Vagina (tissue), 2 donors: ENCODE data around the gene PRC1. TPM values are rescaled to one million over a fixed set of nuclear protein-coding genes. Genes with fewer than 3 reads are reported as not detected.

Source experiments
- DNase-seq, 2 donors: peaks; one replicate each; pipeline ENCODE4 v3.0.0-alpha.2; 2017; ENCODE audit errors: extremely low spot score in 2 of 2
- H3K27ac ChIP-seq: fragments of 200-600 bp; sonication (generic); one replicate; pipeline ENCODE4 v1.5.1; 2019
- H3K27me3 ChIP-seq: fragments of 200-600 bp; sonication (generic); one replicate; pipeline ENCODE4 v1.5.1; 2019
- H3K36me3 ChIP-seq, 2 donors: fragments of 200-600 bp; sonication (generic); one replicate each; pipeline ENCODE4 v1.5.1; 2017 to 2019
- H3K4me1 ChIP-seq: fragments of 200-600 bp; sonication (generic); one replicate; pipeline ENCODE4 v1.5.1; 2019
- H3K4me3 ChIP-seq, 2 donors: fragments of 200-600 bp; sonication (generic); 1 replicate in 1 of 2; 2 replicates in 1 of 2; pipeline ENCODE4 v1.5.1; 2016 to 2019
- H3K9me3 ChIP-seq: fragments of 200-600 bp; sonication (generic); one replicate; pipeline ENCODE4 v1.5.1; 2019
- CTCF ChIP-seq, 3 experiments: fragments of 450-650 bp in 2 of 3; fragments of 200-600 bp in 1 of 3; sonication (generic) in 1 of 3; IDR thresholded peaks; one replicate each; pipeline ENCODE4 v1.5.1; 2017 to 2019; ENCODE audit warnings: antibody characterized with exemption in 3 of 3, mild to moderate bottlenecking in 2 of 3, moderate library complexity in 2 of 3
- POLR2A ChIP-seq, 2 donors: fragments of 450-650 bp; IDR thresholded peaks; one replicate each; pipeline ENCODE4 v1.6.1; 2017; ENCODE audit warnings: antibody characterized with exemption in 2 of 2, mild to moderate bottlenecking in 2 of 2, moderate library complexity in 2 of 2
- POLR2AphosphoS5 ChIP-seq, 2 donors: sonication (generic); formaldehyde crosslinking; IDR thresholded peaks; one replicate each; pipeline ENCODE4 v1.9.0; 2017; ENCODE audit warnings: antibody characterized with exemption in 2 of 2, mild to moderate bottlenecking in 2 of 2, low read depth in 1 of 2; ENCODE audit not compliant: insufficient read depth in 1 of 2
- intact Hi-C: fragments of 100-400 bp; cut with DNase I; formaldehyde crosslinking; loops from one replicate; pipeline ENCODE4 v1.15.1; 2023
- total RNA-seq: library from RNA; depleted of rRNA; stranded (reverse); fragments of >200 nt; gene quantifications from one replicate; pipeline ENCODE4 v1.2.3, GENCODE V29; 2016

The PRC1 gene
- total RNA-seq, 1 donor from 2014 or later, result 29.7 TPM

GRCh38 chr15:90960298-90961091 is 33.8 kb downstream of the PRC1 start:
- Histone ChIP-seq H3K4me3 (no peak overlapping the region), H3K36me3 (peaks cover 0 to 19% of the 10 kb centered on the region in 2 donors), H3K27me3 (no peaks in the 10 kb centered on the region), H3K9me3 (no peaks in the 10 kb centered on the region), H3K27ac (no peak overlapping the region), H3K4me1 (peaks cover 23% of the 10 kb centered on the region)
- TF ChIP-seq POLR2A (IDR thresholded peaks at IDR 0.05) (no peak), POLR2AphosphoS5 (IDR thresholded peaks at IDR 0.05; ENCODE audit: insufficient read depth in 1 of 2, low read depth in 1 of 2) (no peak), CTCF (IDR thresholded peaks at IDR 0.05) (no peak)
- intact Hi-C loops, result no loop called here
- no peak for DNase-seq

GRCh38 chr15:90959894-90960293 is 34.4 kb downstream of the PRC1 start:
- Histone ChIP-seq H3K36me3 (peaks cover 0 to 19% of the 10 kb centered on the region in 2 donors), H3K27me3 (no peaks in the 10 kb centered on the region), H3K27ac (no peak overlapping the region), H3K4me3 (no peak overlapping the region), H3K4me1 (peaks cover 27% of the 10 kb centered on the region), H3K9me3 (no peaks in the 10 kb centered on the region)
- TF ChIP-seq POLR2AphosphoS5 (IDR thresholded peaks at IDR 0.05; ENCODE audit: insufficient read depth in 1 of 2, low read depth in 1 of 2) (no peak), CTCF (IDR thresholded peaks at IDR 0.05) (no peak)
- intact Hi-C loops, result no loop called here
- DNase-seq, result no peak

- peaks cover 0 to 16% of the 10 kb centered on the region in 2 donors for H3K36me3 ChIP-seq
- TF ChIP-seq CTCF (IDR thresholded peaks at IDR 0.05), result no peak
- TF ChIP-seq POLR2A (IDR thresholded peaks at IDR 0.05), result no peak
- TF ChIP-seq POLR2AphosphoS5 (IDR thresholded peaks at IDR 0.05; ENCODE audit: insufficient read depth in 1 of 2, low read depth in 1 of 2), result no peak
- H3K4me1 ChIP-seq, result peaks cover 27% of the 10 kb centered on the region
- DNase-seq, result no peak
- intact Hi-C loops, result no loop called here
- no peak overlapping the region for H3K27ac ChIP-seq
- no peaks in the 10 kb centered on the region for H3K9me3 ChIP-seq
- no peaks in the 10 kb centered on the region for H3K27me3 ChIP-seq
- H3K4me3 ChIP-seq, result no peak overlapping the region
Observed at GRCh38 chr15:90959028-90959595, 35.2 kb downstream of the PRC1 start.

GRCh38 chr15:90957791-90958190 is 36.5 kb downstream of the PRC1 start:
- TF ChIP-seq POLR2A (IDR thresholded peaks at IDR 0.05) (no peak), POLR2AphosphoS5 (IDR thresholded peaks at IDR 0.05; ENCODE audit: insufficient read depth in 1 of 2, low read depth in 1 of 2) (no peak), CTCF (IDR thresholded peaks at IDR 0.05) (no peak)
- Histone ChIP-seq H3K4me3 (peak overlapping the region; percentile 70 to 75), H3K9me3 (no peaks in the 10 kb centered on the region), H3K4me1 (peaks cover 27% of the 10 kb centered on the region), H3K27me3 (no peaks in the 10 kb centered on the region), H3K27ac (no peak overlapping the region), H3K36me3 (peaks cover 0 to 23% of the 10 kb centered on the region in 2 donors)
- intact Hi-C loops, result no loop called here
- DNase-seq, result no peak
